Colon (tissue), 2 donors: ENCODE measurements around the gene GDAP2.
"Not testable (repeated sequence)": the region's sequence is repeated elsewhere in the genome, so short reads cannot be mapped to it uniquely, and the experiment has no call there.

Experiments
- FAIRE-seq: peaks from 2 replicates; lab custom pipeline; 2012; peaks lifted over from hg19 to GRCh38; lab: Jason Lieb, UNC
- donor health status: control.
- donor health status: control.

The GDAP2 gene

GRCh38 chr1:117929343-117930172, at the start of gene GDAP2, which contains the start of gene WDR3:
GDAP2 (minus strand) TSS chr1:117929621; CDS start chr1:117920357, 9,264 bp downstream.
WDR3 (plus strand) TSS chr1:117929739; CDS start chr1:117933320, 3,581 bp downstream.
- no peak for FAIRE-seq

GRCh38 chr1:117976381-117976780, 47.0 kb upstream of the GDAP2 start:
- FAIRE-seq: no peak

- no peak for FAIRE-seq
Measured at GRCh38 chr1:117971777-117972176, 42.4 kb upstream of the GDAP2 start.

- FAIRE-seq: no peak
Measured at GRCh38 chr1:117970252-117970651, 40.8 kb upstream of the GDAP2 start.

GRCh38 chr1:117967881-117968280, 38.5 kb upstream of the GDAP2 start:
- FAIRE-seq: no peak

- FAIRE-seq: no peak
Measured at GRCh38 chr1:117967477-117967876, 38.1 kb upstream of the GDAP2 start.

GRCh38 chr1:117964290-117965038, 35.0 kb upstream of the GDAP2 start:
- FAIRE-seq: no peak

- FAIRE-seq: no peak
Measured at GRCh38 chr1:117959364-117959763, 29.9 kb upstream of the GDAP2 start.

GRCh38 chr1:117952386-117952785, 23.0 kb upstream of the GDAP2 start:
- FAIRE-seq: no peak

- no peak for FAIRE-seq
Measured at GRCh38 chr1:117942293-117942692, 12.9 kb upstream of the GDAP2 start.

- FAIRE-seq: no peak
Measured at GRCh38 chr1:117933769-117934168, 4.3 kb upstream of the GDAP2 start.

- no peak for FAIRE-seq
Measured at GRCh38 chr1:117932576-117932975, 3.2 kb upstream of the GDAP2 start.

- no peak for FAIRE-seq
Measured at GRCh38 chr1:117930484-117930883, 1.1 kb upstream of the GDAP2 start.

GRCh38 chr1:117930173-117930447, 689 bp upstream of the GDAP2 start:
- no peak for FAIRE-seq

GRCh38 chr1:117928881-117929342, 509 bp downstream of the GDAP2 start:
- FAIRE-seq: no peak

- no peak for FAIRE-seq
Measured at GRCh38 chr1:117925981-117926380, 3.4 kb downstream of the GDAP2 start.

GRCh38 chr1:117922717-117923116, 6.7 kb downstream of the GDAP2 start:
- FAIRE-seq: not testable (repeated sequence)

GRCh38 chr1:117921991-117922390, 7.4 kb downstream of the GDAP2 start:
- FAIRE-seq: no peak

- FAIRE-seq: no peak
Measured at GRCh38 chr1:117919376-117919775, 10.0 kb downstream of the GDAP2 start.

- FAIRE-seq: no peak
Measured at GRCh38 chr1:117911051-117911450, 18.4 kb downstream of the GDAP2 start.

- FAIRE-seq: no peak
Measured at GRCh38 chr1:117905019-117905418, 24.4 kb downstream of the GDAP2 start.

- FAIRE-seq: no peak
Measured at GRCh38 chr1:117904485-117904884, 24.9 kb downstream of the GDAP2 start.

GRCh38 chr1:117902944-117903343, 26.5 kb downstream of the GDAP2 start:
- peak; percentile 88 for FAIRE-seq
